Neuronal stem cell (in vitro differentiated cells): ENCODE data around the gene VPS35.

ENCODE experiments used
- DNase-seq: peaks from one replicate; pipeline ENCODE4 v3.0.0-alpha.2; 2013; ENCODE audit warnings: low spot score
- H2AFZ ChIP-seq: one replicate; pipeline ENCODE4 v1.6.1; 2013; ENCODE audit warnings: mild to moderate bottlenecking, low read length, inconsistent platforms
- H2AK5ac ChIP-seq: 2 replicates; pipeline ENCODE4 v1.6.1; 2013; ENCODE audit warnings: low read depth, mild to moderate bottlenecking, inconsistent platforms, low read length, moderate library complexity, mixed read lengths
- H2BK120ac ChIP-seq: 2 replicates; pipeline ENCODE4 v1.6.1; 2013; ENCODE audit warnings: low read depth, mild to moderate bottlenecking, inconsistent platforms, low read length, moderate library complexity, mixed read lengths
- H2BK12ac ChIP-seq: one replicate; pipeline ENCODE4 v1.6.1; 2013; ENCODE audit warnings: low read length, inconsistent platforms
- H2BK15ac ChIP-seq: 2 replicates; pipeline ENCODE4 v1.6.1; 2013; ENCODE audit warnings: mild to moderate bottlenecking, low read length, inconsistent platforms, mixed read lengths
- H2BK5ac ChIP-seq: one replicate; pipeline ENCODE4 v1.6.1; 2013; ENCODE audit warnings: inconsistent platforms, mild to moderate bottlenecking, low read length, moderate library complexity
- H3K14ac ChIP-seq: one replicate; pipeline ENCODE4 v1.6.1; 2013; ENCODE audit warnings: low read length, inconsistent platforms
- H3K18ac ChIP-seq: 2 replicates; pipeline ENCODE4 v1.6.1; 2013; ENCODE audit warnings: low read length, inconsistent platforms
- H3K23ac ChIP-seq: 2 replicates; pipeline ENCODE4 v1.6.1; 2013; ENCODE audit warnings: low read depth, mild to moderate bottlenecking, mixed read lengths, low read length, inconsistent platforms; ENCODE audit not compliant: poor library complexity
- H3K27ac ChIP-seq: replicated peaks from 3 replicates; pipeline ENCODE4 v1.5.1; 2013; ENCODE audit warnings: low read length, inconsistent platforms
- H3K27me3 ChIP-seq, 3 experiments: 2 replicates each; pipeline ENCODE4 v1.6.1; 2013; ENCODE audit warnings: low read length in 3 of 3, mild to moderate bottlenecking in 2 of 3, inconsistent platforms in 1 of 3, low read depth in 1 of 3, mixed read lengths in 1 of 3, moderate library complexity in 1 of 3; ENCODE audit not compliant: control insufficient read depth in 3 of 3, insufficient read depth in 3 of 3
- H3K36me3 ChIP-seq, 2 donors: replicated peaks in 1 of 2; 2 replicates each; pipeline ENCODE4 v1.6.1; 2013; ENCODE audit warnings: low read length in 2 of 2; ENCODE audit not compliant: control insufficient read depth in 2 of 2, insufficient read depth in 2 of 2
- H3K4ac ChIP-seq: 2 replicates; pipeline ENCODE4 v1.6.1; 2013; ENCODE audit warnings: inconsistent platforms, mild to moderate bottlenecking, low read length, moderate library complexity
- H3K4me1 ChIP-seq, 2 donors: 1 replicate in 1 of 2; 2 replicates in 1 of 2; pipeline ENCODE4 v1.6.1; 2013; ENCODE audit warnings: low read length in 2 of 2, low read depth in 1 of 2; ENCODE audit not compliant: control insufficient read depth in 2 of 2, insufficient read depth in 1 of 2
- H3K4me2 ChIP-seq: one replicate; pipeline ENCODE4 v1.6.1; 2013; ENCODE audit warnings: mild to moderate bottlenecking, low read length, inconsistent platforms; ENCODE audit not compliant: insufficient read depth, poor library complexity, severe bottlenecking
- H3K4me3 ChIP-seq, 2 donors: 2 replicates each; pipeline ENCODE4 v1.5.1; 2013; ENCODE audit warnings: low read length in 2 of 2, mild to moderate bottlenecking in 2 of 2, inconsistent platforms in 1 of 2, moderate library complexity in 1 of 2
- H3K79me1 ChIP-seq: one replicate; pipeline ENCODE4 v1.6.1; 2013; ENCODE audit warnings: low read depth, mild to moderate bottlenecking, inconsistent platforms, low read length, moderate library complexity
- H3K9ac ChIP-seq: one replicate; pipeline ENCODE4 v1.6.1; 2013; ENCODE audit warnings: mild to moderate bottlenecking, low read depth, low read length, inconsistent platforms; ENCODE audit not compliant: poor library complexity
- H3K9me3 ChIP-seq, 2 donors: replicated peaks in 1 of 2; 2 replicates each; pipeline versions ENCODE3 to v1.6.1; 2013; ENCODE audit warnings: low read length in 2 of 2, mild to moderate bottlenecking in 2 of 2, inconsistent platforms in 1 of 2, low read depth in 1 of 2, mixed read lengths in 1 of 2, moderate library complexity in 1 of 2; ENCODE audit not compliant: control insufficient read depth in 2 of 2, insufficient read depth in 1 of 2
- H4K8ac ChIP-seq: one replicate; pipeline ENCODE4 v1.6.1; 2013; ENCODE audit warnings: low read depth, mild to moderate bottlenecking, inconsistent platforms, low read length, moderate library complexity
- H4K91ac ChIP-seq: one replicate; pipeline ENCODE4 v1.6.1; 2013; ENCODE audit warnings: low read length, low read depth, mild to moderate bottlenecking, inconsistent platforms; ENCODE audit not compliant: poor library complexity
- whole genome bisulfite sequencing, 2 donors: extraction: QIAGEN DNeasy Blood & Tissue Kit; methylation state at CpG; one replicate each; pipeline ENCODE4 v1.1.7; 2013; ENCODE audit warnings: missing lambda C conversion rate in 2 of 2, mixed read lengths in 1 of 2; ENCODE audit not compliant: insufficient read length in 2 of 2, insufficient replicate concordance in 1 of 2; ENCODE audit errors: extremely low coverage in 2 of 2; 5-methylcytosine and 5-hydroxymethylcytosine counted together

The VPS35 gene

DNA sequence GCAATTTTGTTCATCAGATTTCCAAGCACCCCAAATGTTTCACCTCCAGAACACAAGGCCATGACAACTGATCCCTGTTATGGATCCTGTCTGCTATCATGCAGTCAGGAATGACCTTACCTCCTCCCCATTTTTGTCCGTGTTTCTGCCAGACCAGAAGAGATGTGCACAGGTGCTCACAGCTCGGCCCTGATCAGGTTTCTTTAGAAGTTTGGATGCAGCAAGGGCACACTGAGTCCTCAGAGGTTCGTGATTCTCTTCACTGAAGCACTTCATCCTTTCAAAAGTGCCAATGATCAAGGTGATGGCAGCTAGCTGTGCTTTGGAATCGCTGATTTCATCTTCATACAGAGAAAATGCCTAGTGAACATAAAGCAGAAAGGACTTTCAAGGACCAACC, 26.9 kb downstream of the VPS35 start:
- no peak for DNase-seq
- Histone ChIP-seq H3K4ac (no peak overlapping the region), H2AK5ac (no peak overlapping the region), H3K4me1 (no peaks in the 10 kb centered on the region), H4K8ac (no peak overlapping the region), H3K79me1 (no peaks in the 10 kb centered on the region), H2BK120ac (no peak overlapping the region), H3K4me2 (no peak overlapping the region), H3K23ac (no peak overlapping the region), H2BK12ac (no peak overlapping the region), H3K36me3 (peaks cover 16 to 95% of the 10 kb centered on the region in 2 donors), H2BK15ac (no peak overlapping the region), H2AFZ (no peak overlapping the region), H3K27ac (no peak overlapping the region), H3K14ac (no peak overlapping the region), H3K9me3 (no peaks in the 10 kb centered on the region), H2BK5ac (no peak overlapping the region), H3K18ac (no peak overlapping the region), H3K9ac (no peak overlapping the region), H3K4me3 (no peak overlapping the region), H3K27me3 (no peaks in the 10 kb centered on the region), H4K91ac (no peak overlapping the region)
- no CpG with 5 or more reads among the region's 4 CpGs for WGBS, 2 donors

DNA sequence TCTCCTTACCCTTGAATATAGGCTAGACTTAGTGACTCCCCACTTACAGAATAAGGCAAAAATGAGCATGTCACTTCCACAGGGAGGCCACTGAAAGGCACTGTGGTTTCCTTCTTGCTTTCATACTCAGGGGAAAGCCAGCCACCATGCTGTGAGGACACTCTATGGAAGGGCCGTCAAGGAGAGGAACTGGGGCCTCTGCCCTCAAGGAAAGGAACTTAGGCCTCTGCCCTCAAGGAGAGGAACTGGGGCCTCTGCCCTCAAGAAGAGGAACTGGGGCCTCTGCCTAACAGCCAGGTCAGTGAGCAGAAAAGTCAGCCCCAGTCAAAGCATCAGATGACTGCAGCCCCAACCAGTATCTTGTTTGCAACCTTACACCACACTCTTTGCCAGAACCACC, 30.1 kb downstream of the VPS35 start:
- no peak overlapping the region for H3K18ac ChIP-seq
- H2BK12ac ChIP-seq: no peak overlapping the region
- no peak overlapping the region for H2AFZ ChIP-seq
- no peak overlapping the region for H3K23ac ChIP-seq
- no CpG with 5 or more reads among the region's 1 CpG for WGBS, 2 donors
- H2BK120ac ChIP-seq: no peak overlapping the region
- H3K9me3 ChIP-seq: peaks cover 0 to 6% of the 10 kb centered on the region in 2 donors
- no peak overlapping the region for H3K27ac ChIP-seq
- DNase-seq: no peak
- H4K8ac ChIP-seq: no peak overlapping the region
- no peaks in the 10 kb centered on the region for H3K27me3 ChIP-seq
- H3K4me1 ChIP-seq: no peaks in the 10 kb centered on the region
- H3K14ac ChIP-seq: no peak overlapping the region
- H3K9ac ChIP-seq: no peak overlapping the region
- H2BK5ac ChIP-seq: no peak overlapping the region
- H3K36me3 ChIP-seq: peaks cover 12 to 76% of the 10 kb centered on the region in 2 donors
- no peak overlapping the region for H2AK5ac ChIP-seq
- no peak overlapping the region for H3K4ac ChIP-seq
- no peak overlapping the region for H2BK15ac ChIP-seq
- no peak overlapping the region for H3K4me3 ChIP-seq
- no peaks in the 10 kb centered on the region for H3K79me1 ChIP-seq
- H4K91ac ChIP-seq: no peak overlapping the region
- no peak overlapping the region for H3K4me2 ChIP-seq

DNA sequence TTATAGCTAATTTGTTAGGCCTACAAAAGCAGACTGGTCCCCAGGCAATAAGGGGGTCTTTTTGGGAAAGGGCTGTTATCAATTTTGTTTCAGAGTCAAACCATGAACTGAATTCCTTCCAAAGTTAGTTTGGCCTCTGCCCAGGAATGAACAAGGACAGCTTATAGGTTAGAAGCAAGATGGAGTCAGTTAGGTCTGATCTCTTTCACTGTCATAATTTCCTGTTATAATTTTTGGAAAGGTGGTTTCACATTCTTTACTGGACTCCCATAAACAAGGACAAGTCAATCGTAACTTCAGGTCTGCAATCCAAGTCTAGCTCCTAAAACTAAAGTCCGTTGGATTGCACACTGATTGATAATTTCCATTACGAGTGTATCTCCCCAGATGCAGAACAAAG, 37.7 kb downstream of the VPS35 start:
- H3K9ac ChIP-seq: no peak overlapping the region
- H4K91ac ChIP-seq: no peak overlapping the region
- no peak overlapping the region for H4K8ac ChIP-seq
- no peak overlapping the region for H2BK15ac ChIP-seq
- no peak overlapping the region for H2AFZ ChIP-seq
- H3K4me1 ChIP-seq: peaks cover 0 to 1% of the 10 kb centered on the region in 2 donors
- no peak for DNase-seq
- peaks cover 0 to 7% of the 10 kb centered on the region in 2 donors for H3K36me3 ChIP-seq
- no peak overlapping the region for H3K4me3 ChIP-seq
- H3K4ac ChIP-seq: no peak overlapping the region
- H3K79me1 ChIP-seq: peaks cover 2% of the 10 kb centered on the region
- no peak overlapping the region for H3K4me2 ChIP-seq
- H2AK5ac ChIP-seq: no peak overlapping the region
- H3K14ac ChIP-seq: no peak overlapping the region
- peaks cover 0 to 6% of the 10 kb centered on the region in 2 donors for H3K9me3 ChIP-seq
- no CpG with 5 or more reads among the region's 3 CpGs for WGBS, 2 donors
- no peak overlapping the region for H3K23ac ChIP-seq
- no peak overlapping the region for H2BK5ac ChIP-seq
- H3K27ac ChIP-seq: no peak overlapping the region
- no peak overlapping the region for H2BK12ac ChIP-seq
- H3K27me3 ChIP-seq: no peaks in the 10 kb centered on the region
- no peak overlapping the region for H2BK120ac ChIP-seq
- H3K18ac ChIP-seq: no peak overlapping the region

DNA sequence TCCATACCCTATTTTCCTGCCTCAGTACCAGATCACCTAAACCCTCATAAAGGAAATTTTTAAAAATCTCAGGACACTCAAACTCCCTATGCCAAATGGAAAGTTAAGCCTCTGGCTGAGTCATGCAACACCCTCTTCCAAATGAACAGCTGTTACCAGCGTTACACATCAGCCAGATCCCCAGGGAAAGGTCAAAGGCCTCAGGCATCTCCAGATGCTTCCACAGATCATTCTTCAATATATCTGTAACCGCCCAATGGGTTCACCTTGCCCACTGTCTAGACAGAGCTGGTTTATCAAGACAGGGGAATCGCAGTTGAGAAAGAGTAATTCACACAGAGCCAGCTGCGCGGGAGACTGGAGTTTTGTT, 38.7 kb downstream of the VPS35 start:
- no peak overlapping the region for H2AFZ ChIP-seq
- H3K79me1 ChIP-seq: peaks cover 2% of the 10 kb centered on the region
- no peak overlapping the region for H3K4me3 ChIP-seq
- no peak overlapping the region for H2BK120ac ChIP-seq
- H3K4ac ChIP-seq: no peak overlapping the region
- DNase-seq: no peak
- H3K4me1 ChIP-seq: peaks cover 0 to 1% of the 10 kb centered on the region in 2 donors
- H2AK5ac ChIP-seq: no peak overlapping the region
- H3K18ac ChIP-seq: no peak overlapping the region
- no peak overlapping the region for H2BK12ac ChIP-seq
- H4K91ac ChIP-seq: no peak overlapping the region
- no CpG with 5 or more reads among the region's 5 CpGs for WGBS, 2 donors
- H4K8ac ChIP-seq: no peak overlapping the region
- H3K36me3 ChIP-seq: no peaks in the 10 kb centered on the region
- H3K14ac ChIP-seq: no peak overlapping the region
- no peak overlapping the region for H3K23ac ChIP-seq
- H2BK5ac ChIP-seq: no peak overlapping the region
- no peak overlapping the region for H3K9ac ChIP-seq
- H2BK15ac ChIP-seq: no peak overlapping the region
- no peak overlapping the region for H3K27ac ChIP-seq
- H3K4me2 ChIP-seq: no peak overlapping the region
- no peaks in the 10 kb centered on the region for H3K27me3 ChIP-seq
- peaks cover 0 to 6% of the 10 kb centered on the region in 2 donors for H3K9me3 ChIP-seq
